ENCODE measurements around the gene KIAA0513.

The KIAA0513 gene, protein sequence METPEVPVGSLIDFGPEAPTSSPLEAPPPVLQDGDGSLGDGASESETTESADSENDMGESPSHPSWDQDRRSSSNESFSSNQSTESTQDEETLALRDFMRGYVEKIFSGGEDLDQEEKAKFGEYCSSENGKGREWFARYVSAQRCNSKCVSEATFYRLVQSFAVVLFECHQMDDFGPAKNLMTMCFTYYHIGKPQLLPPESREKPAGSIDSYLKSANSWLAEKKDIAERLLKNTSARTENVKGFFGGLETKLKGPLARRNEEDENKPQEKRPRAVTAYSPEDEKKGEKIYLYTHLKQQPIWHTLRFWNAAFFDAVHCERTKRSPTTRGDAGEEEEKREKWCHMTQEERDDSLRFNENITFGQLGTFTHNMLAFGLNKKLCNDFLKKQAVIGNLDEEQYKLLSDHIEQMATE

DNA sequence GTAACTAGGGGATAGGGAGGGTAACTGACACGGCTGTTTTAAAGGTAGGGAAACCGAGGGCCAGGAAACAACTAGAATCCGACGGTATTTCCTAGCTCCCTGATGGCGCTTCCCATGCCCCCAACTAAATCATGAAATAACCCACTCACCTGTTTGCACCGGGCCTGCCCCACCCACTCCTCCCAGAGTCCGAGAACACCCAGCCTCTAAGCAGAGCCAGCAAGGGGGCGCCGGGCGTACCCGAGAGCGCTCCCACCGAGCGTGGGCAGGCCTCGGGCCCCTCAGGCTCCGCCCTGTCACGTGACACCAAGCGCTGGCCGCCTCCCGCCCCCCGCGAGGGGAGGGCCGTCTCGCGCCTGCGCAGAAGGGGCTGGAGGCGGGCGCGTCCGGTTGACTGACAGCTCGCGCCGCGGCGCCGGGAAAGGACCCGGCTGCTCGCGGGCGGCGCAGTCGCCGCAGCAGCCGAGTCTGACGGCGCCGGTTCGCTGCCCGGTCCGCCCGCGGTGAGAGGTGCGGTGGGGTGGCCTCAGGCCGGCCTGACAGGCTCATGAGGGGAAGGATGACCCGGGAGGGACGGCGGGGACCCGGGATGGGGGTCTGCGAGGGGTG is at the start of gene KIAA0513:
TSS of gene KIAA0513 (plus strand) at position 447 of the 609 bp plus-strand sequence. CDS start 39,277 bp downstream, outside the sequence.
- DNase-seq, result peak; percentile 98 to 99 (median 99)

DNA sequence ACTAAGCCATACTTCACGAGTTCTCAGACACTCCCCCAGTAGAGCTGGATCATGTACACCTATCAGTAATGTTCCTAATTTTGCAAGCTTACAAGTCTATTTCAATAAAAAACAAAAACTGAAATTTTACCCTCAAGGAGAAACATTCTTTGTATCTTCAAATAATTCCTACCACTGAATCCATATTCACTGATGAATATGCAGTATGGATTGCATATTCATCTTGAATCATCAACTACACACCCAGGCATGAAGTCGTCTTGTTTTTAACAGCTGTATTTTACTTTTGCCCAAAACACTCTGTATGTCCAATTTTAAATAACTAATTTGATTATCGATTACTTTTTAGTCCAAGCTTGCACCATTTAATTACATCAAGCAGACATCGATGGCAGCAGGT is 48.1 kb upstream of the KIAA0513 start:
- no peak for DNase-seq

DNA sequence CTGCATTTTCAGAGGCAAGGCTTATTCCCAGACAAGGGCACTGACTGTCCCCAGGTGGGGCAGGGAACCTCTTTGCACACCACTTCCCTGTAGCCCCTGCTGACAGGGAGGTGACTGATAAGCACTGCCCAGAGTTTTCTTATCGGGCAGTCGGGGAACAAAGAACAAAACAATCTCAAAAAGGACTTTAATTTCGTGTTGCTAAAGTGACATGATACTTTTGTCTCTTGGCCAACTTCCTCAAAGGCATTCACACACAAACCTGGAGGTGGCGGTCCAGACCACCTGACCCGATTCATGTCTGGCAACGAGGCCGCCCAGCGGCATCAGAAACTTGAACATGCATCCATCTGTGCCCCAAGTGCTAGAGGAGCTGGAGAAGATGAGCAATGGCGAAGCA is 45.2 kb upstream of the KIAA0513 start:
- peak; percentile 51 to 59 (median 53) for DNase-seq

DNA sequence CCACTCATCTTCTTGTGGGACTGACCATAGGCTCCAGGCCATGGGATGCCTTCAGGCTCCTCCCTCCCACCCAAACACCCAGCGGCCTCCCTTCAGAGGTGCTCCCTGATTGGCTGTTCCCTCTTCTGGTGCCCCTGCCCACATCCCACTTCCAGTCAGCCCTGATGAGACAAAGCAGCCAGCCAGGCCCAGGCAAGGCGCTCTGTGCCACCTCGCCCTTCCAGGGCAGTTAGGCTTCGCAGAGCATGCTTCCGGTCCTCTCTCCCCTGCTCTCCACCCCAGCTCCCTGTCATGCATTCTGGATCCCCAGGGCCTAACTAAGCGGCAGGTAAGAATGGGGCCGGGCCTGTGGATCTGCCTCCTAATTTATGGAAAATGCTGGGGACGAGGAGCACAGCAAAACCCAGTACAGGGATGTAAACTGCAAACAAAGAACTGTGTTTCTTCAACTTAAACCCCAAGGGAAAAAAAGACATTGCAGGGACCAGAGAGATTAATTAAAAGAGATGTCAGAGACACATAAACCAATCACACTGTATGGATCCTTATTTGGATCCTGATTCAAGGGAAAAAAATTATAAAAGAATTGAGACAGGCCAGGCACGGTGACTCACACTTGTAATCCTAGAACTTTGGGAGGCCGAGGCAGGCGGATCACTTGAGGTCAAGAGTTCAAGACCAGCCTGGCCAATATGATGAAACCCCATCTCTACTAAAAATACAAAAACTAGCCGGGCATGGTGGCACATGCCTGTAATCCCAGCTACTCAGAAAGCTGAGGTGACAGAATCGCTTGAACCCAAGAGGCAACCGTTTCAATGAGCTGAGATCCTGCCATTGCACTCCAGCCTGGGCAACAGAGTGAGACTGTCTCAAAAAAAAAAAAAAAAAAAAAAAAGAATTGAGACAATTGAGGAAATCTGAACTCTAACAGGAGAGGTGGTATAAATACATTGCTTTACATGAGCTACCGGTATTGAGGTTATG is 42.2 kb upstream of the KIAA0513 start:
- DNase-seq, result no peak

DNA sequence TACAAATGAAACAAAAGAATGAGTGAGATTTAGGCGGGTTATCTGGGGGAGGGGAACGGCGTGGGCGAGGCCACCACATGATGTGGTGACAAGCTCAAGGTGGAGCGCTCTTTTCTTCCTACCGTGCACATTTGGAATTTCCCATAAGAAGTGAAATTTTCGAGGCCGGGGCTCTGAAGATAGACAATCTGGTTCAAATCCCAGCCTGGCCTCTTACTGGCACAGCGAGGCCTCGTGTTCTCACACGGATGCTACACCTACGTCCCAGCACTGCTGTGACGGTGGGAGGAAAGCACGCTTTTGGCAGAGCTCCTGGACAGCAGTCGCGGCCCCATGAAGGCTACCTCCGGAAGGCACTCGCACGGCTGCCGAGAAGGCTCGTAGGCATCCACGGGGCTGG is 41.5 kb upstream of the KIAA0513 start:
- no peak for DNase-seq

DNA sequence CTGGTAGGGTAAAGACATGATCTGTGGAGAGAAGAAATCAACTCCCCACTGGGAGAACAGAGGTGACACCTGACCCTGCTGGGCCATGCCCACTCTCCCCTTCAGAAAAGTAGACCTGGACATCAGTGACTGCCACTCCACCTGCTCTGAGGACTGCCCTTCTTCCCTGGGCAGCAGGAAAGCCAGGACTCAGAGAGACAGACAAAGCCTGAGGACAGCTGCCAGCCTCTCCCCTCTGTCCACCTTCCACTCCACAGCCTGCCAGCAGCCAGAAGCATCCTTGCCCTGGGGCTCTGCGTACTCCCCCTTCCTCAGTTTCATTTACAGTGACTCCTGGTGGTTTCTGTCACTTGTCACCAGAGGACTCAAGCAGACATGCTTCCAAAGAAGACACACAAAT is 40.7 kb upstream of the KIAA0513 start:
- no peak for DNase-seq

DNA sequence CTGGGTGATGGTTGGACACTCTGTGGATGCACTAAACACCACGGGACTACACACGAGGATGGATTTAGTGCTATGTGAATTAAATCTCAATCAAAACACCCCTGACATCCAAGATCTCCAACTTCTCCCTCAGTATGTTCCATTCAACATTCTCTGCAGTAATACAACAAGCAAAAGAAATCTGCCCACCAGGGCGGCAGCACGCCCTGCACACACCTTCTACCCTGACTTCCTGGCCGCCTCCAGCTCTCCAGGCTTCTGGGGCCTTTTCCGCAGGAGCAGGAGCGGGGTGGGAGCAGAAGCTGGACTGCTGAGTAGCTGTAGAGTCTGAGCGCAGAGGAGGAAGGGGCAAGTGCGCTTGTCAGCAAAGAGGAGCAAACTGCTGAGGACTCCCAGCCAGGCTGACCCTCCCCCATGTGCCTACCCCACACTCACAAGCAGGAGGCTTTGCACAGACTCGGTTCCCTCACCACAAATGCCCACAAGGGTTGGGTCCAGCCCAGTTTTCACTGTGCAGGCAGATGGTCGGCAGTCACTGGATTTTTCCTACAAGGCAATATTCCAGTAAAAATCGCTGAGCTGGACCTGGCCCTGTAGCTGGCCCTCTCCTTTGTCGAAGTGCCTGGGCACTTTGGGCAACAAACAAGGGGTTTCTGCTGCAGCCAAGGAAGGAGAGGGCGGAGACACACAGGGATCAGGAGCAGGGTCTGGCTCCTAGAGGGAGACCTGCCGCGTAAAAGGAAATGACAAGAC is 39.1 kb upstream of the KIAA0513 start:
- DNase-seq, result no peak

DNA sequence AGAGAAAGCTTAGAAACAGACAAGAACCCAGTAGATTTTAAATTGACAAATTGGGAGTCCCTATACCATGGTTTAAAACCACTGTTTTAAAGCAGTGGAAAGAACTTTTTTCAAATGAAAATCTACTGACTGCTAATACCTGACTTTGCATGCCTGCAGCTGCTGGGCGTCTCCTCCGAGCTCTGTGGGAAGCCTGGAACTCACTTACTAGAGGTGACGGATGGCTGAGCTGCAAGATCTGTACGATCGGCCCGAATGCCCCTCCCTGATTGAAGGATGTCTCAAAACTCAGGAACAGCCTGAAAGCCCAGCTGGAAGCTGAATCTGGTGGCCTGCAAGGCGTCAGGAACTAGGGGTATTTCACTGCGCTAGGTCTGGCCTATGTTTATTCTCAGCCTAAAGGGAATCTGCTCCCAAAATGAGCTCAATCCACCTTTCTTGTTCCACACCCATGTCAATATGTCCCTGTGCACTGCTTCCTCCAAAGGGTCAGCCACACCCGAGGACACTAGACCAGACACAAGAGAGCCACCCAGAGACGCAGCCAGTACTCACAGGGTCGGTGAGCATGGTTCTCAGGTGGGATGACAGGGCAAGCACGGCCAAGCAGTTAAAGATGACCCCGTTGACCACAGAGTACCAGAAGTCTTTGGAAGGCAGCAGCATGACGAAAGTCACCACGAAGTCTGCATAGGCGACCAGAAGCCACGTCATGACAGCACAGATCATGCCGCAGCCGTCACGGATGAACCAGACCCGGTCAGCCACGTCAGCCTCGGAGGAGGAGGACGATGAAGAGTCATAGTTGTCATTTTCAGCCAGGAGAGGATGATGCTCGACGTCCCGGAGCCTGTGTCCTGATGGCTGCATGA is 37.6 kb upstream of the KIAA0513 start:
- no peak for DNase-seq

DNA sequence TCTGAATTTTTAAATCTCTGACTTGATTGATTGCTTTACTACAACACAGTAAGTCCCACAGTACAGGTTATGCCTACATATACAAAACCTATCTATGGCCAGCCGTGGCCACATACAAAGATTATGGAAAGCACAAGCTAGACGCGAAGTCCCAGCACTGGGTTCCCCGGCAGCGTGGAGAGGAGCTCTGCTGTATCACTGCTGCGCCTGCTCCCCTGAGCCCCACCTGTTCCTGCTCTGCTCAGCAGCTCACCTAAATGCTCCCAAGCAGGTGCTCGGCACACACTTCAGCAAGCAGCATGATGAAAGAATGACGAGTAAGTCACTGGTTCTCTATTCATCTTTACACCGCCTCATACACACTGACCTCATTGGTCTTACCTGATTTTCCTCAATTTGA is 36.8 kb upstream of the KIAA0513 start:
- no peak for DNase-seq

DNA sequence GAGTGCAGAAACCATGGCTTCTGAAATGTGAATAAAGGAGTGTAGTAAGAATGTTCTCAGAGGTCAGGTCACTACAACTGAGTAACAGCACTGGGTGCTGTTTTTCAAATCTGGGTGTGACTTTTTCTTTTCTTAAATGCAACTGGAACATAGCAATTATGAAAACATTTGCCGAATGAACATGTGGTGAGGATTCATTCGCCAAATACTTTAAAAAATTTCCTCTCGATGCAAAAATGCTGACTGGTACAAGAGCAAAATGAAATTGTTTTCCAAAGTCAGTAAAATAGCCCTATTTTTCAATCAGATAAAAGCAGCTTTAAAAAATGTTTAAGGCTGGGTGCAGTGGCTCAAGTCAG is 34.9 kb upstream of the KIAA0513 start:
- no peak for DNase-seq

DNA sequence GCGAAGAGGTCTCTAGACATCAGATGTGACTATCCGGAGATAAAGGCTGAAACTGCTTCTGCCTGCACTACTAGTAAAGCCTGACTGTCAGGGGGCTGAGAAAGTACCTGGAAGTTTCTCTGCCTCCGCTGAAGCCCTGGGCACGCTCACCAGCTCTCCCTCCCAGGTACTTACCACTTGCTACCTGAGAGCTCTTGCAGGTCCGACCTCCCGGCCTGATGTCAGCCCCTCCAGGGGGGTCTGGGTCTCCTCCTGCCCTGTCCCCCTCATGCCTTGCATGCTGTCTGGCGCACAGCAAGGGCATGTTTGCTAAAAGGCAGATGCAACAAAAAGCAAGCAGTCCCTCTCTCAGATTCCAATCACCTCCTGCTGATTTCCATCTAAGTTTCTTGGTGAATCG is 33.7 kb upstream of the KIAA0513 start:
- DNase-seq, result no peak

DNA sequence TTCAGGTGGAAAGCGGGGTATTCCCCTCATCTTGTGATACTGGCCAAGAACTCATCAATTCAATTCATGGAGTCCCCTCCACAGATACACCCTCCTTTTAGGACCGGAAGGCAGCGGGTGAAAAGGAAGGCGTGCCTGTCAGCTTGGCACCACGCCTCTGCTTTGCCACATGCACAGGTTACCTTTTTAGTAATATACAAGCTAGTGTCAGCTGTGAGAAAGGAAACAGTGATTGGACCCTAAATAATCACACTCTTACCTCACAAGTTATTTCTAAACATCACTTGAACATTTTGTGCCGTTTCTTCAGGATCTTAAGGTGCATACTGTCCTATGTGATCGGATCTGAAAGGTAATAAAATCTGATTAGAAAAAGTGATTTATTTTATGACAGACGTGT is 31.9 kb upstream of the KIAA0513 start:
- no peak for DNase-seq

DNA sequence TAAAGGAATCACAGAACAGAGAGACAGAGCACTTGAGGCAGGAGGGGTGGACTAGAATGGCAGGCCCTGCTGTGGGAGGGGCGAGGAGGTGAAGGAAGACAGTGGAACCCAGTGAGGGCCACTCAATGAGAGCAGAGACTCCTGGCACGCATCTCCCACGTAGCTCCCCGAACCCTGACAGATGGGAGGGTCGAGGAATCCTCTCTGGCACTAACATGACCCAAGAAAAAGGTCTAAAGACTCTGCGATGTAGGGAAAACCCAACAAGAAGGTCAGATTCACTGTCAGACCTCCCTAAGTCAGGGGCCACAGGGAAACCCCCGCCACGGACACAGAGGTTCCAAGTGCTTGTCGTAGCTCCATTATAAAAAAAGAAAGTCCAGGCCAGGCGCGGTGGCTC is 31.2 kb upstream of the KIAA0513 start:
- no peak for DNase-seq

DNA sequence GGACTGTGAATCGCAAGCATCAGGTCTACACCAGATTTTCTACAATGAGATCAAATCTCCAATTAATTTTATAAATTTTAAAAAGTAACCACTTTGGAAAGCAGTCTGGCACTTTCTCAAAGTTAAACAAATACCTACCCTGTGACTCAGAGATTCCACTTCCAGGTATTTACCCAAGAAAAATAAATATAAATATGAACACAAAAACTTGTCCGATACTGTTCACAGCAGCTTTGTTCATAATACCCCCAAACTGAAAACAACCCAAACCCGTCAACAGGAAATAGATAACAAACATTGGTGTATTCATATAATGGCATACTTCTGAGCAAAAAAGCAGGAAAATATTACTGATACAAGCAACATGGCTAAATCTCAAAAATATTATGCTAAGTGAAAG is 28.4 kb upstream of the KIAA0513 start:
- DNase-seq, result no peak

DNA sequence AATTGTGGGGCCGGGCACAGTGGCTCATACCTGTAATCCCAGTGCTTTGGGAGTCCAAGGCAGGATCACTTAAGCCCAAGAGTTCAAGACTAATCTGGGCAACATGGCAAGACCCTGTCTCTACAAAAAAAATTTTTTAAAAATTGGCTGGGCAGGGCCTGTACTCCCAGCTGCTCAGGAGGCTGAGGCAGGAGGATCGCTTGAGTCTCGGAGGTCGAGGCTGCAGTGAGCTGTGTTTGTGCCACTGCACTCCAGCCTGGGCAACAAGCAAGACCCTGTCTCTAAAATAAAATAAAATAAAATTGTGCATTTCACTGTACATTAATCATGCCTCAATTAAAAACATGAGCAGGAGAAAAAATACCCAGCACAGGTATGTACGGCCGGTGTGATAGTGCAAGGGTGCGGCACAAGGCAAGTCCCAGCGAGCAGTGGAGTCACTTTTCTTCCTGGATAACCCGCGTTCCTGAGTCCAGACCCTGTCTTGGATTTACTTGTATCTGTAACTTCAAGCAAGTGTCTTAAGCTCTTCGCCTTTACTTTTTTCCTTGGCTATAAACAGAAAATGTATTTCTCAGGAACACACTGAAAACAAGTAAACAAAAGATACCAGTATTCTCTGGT is 27.6 kb upstream of the KIAA0513 start:
- no peak for DNase-seq

DNA sequence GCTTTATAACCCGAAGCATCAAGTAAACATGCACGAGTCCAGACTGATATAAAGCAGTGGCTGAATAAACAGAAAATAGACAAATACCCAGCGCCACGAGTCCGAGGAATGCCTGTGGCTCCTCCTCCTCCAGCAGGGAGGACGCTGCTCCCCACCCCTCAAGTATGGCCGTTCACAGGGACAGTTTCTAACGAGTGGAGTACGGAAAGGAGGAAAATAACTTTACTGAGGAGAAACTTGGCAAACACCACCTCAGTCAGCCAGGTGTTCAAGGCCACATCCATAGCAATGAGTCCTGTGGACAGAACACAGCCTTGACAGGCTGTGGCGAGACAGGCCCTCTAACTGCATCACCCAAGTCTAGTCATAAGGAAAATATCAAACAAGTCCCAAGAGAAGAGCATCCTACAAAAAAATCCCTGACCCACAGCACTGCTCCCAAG is 25.5 kb upstream of the KIAA0513 start:
- no peak for DNase-seq

DNA sequence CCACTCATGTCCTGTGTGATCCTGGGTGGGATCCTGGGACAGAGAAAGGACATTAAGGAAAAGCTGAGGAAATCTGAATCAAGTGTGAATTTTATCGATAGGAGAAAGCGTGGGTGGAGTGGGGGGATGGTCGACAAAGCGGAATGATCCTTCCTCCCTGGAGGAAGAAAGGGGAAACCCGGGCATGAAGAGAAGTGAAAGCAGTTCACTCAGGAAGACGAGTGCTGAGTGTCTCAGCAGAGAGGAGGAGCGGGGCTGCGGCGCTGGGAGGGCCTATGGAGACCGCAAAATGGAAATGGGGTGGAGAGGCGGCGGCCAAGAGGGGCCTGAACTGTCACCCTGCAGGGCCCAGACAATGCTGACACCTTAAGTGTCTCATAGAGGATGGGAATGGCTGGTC is 25.0 kb upstream of the KIAA0513 start:
- peak; percentile 87 to 92 (median 88) for DNase-seq

DNA sequence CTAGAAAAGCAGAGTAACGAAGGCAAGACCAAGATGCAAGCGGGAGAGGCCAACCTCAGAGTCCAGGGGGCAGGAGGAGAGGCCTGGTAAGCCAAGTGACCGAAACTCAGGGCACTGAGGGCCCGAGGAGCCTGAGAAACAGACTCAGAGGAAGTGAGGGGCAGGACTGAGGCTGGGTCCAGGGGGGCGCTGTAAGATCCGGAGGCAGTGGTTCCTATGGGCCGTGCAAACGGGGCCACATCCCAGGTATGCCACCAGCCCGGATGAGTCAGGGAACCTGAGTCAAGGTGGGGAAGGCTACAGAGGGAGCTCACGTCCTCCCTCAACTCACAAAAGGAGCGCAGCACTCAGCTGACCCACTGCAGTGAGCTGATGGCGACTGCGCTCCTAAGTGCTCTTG is 24.5 kb upstream of the KIAA0513 start:
- peak in 2 of 3 donors; percentile 18 to 21 for DNase-seq

DNA sequence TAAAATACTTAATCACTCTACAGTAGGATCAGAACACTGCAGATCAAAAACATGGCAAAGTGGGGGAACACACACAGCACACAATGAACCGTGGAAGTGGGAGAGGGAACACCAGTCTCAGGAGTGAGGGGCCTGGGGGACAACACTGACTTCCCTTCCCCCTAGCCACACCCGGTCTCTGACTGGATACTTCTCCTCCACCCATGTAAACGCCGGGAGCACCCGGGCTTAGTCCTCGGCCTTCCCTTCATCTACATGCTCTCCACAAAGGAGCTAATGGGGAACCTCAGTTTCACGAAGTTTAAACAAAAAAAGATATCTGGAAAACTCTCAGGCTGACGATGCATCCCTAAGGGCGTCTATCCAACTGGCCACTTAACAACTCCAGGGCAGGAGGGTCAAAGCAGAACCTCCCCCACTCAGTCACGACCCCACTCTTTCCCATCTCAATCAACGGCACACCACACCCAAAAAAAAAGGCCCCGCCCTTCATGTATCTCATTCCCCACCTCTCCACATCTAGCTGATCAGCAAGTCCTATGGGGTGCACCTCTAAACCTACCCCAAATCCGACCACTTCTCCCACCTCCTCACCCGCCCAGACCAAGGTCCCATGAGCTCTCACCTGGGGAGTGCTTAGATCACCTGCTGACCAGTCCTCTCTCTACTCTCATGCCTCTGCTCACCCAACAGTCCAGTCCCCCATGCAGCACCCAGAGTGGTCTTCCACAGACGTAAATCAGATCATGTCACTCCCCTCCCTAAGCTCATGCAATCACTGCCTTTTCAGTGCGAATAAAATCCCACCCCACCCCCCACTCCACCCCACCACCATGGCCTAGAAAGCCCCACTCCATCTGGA is 23.6 kb upstream of the KIAA0513 start:
- peak in 2 of 3 donors; percentile 37 to 52 for DNase-seq

Measured in suppressor macrophage treated with lipopolysaccharide for 1 hour (primary cell).